HEK293T (cell line): ENCODE measurements around the gene BMP8A.

Source experiments
- CTCF ChIA-PET: fragments of 350-600 bp; formaldehyde crosslinking; extraction: SDS; loops from one replicate; lab custom pipeline; 2021; ENCODE audit warnings: antibody characterized with exemption, inconsistent platforms; lab: Yijun Ruan, JAX
- POLR2A ChIA-PET: fragments of 350-600 bp; formaldehyde crosslinking; extraction: SDS; loops from one replicate; lab custom pipeline; 2020; ENCODE audit warnings: antibody characterized with exemption, inconsistent platforms; lab: Yijun Ruan, JAX
- DNase-seq: peaks from one replicate; pipeline ENCODE4 v3.0.0; 2012; ENCODE audit warnings: mixed read lengths; ENCODE audit errors: extremely low spot score
- ARNT ChIP-seq: fragments of 450-650 bp; IDR thresholded peaks from 2 replicates; pipeline ENCODE4 v1.6.1; 2017; ENCODE audit warnings: mild to moderate bottlenecking
- BHLHE40 ChIP-seq: fragments of 450-650 bp; IDR thresholded peaks from 2 replicates; pipeline ENCODE4 v1.6.1; 2016; ENCODE audit warnings: mild to moderate bottlenecking, moderate library complexity, borderline replicate concordance
- CTBP1 ChIP-seq: fragments of 450-650 bp; IDR thresholded peaks from 2 replicates; pipeline ENCODE4 v1.6.1; 2016; ENCODE audit warnings: borderline replicate concordance
- ELF4 ChIP-seq: fragments of 450-650 bp; IDR thresholded peaks from 2 replicates; pipeline ENCODE4 v1.6.1; 2017; ENCODE audit warnings: antibody characterized with exemption
- FOXA1 ChIP-seq: fragments of 450-650 bp; IDR thresholded peaks from 2 replicates; pipeline ENCODE4 v1.6.1; 2016; ENCODE audit warnings: mild to moderate bottlenecking
- FOXK2 ChIP-seq: fragments of 450-650 bp; IDR thresholded peaks from 2 replicates; pipeline ENCODE4 v1.6.1; 2016; ENCODE audit warnings: mild to moderate bottlenecking
- FOXM1 ChIP-seq: fragments of 450-650 bp; IDR thresholded peaks from 2 replicates; pipeline ENCODE4 v1.6.1; 2017; ENCODE audit warnings: mild to moderate bottlenecking, borderline replicate concordance
- HDGF ChIP-seq: fragments of 450-650 bp; IDR thresholded peaks from 2 replicates; pipeline ENCODE4 v1.6.1; 2017; ENCODE audit warnings: antibody characterized with exemption, borderline replicate concordance
- L3MBTL2 ChIP-seq: fragments of 450-650 bp; conservative IDR thresholded peaks from 2 replicates; pipeline ENCODE4 v1.6.1; 2016; ENCODE audit warnings: mild to moderate bottlenecking
- LEF1 ChIP-seq: fragments of 450-650 bp; IDR thresholded peaks from 2 replicates; pipeline ENCODE4 v1.6.1; 2017; ENCODE audit warnings: mild to moderate bottlenecking, borderline replicate concordance
- NFRKB ChIP-seq: fragments of 450-650 bp; IDR thresholded peaks from 2 replicates; pipeline ENCODE4 v1.6.1; 2016; ENCODE audit warnings: mild to moderate bottlenecking, moderate library complexity
- SP1 ChIP-seq: fragments of 450-650 bp; IDR thresholded peaks from 2 replicates; pipeline ENCODE4 v1.6.1; 2017
- SUZ12 ChIP-seq: fragments of 450-650 bp; IDR thresholded peaks from 2 replicates; pipeline ENCODE4 v1.6.1; 2016; ENCODE audit warnings: mild to moderate bottlenecking
- TARDBP ChIP-seq: fragments of 450-650 bp; IDR thresholded peaks from 2 replicates; pipeline ENCODE4 v1.6.1; 2016
- ZNF384 ChIP-seq: fragments of 450-650 bp; IDR thresholded peaks from 2 replicates; pipeline ENCODE4 v1.6.1; 2016
- TF ChIP-seq, protein P1 (sequence below): fragments of 450-650 bp; IDR thresholded peaks from 2 replicates; pipeline ENCODE4 v1.6.1; 2016

Gene BMP8A

GRCh38 chr1:39531526-39531925 is 40.1 kb downstream of the BMP8A start:
- ChIA-PET POLR2A (no interaction called here), CTCF (no interaction called here)
- no peak for TF ChIP-seq TARDBP
- TF ChIP-seq HDGF: no peak
- no peak for TF ChIP-seq SP1
- no peak for TF ChIP-seq NFRKB
- DNase-seq: no peak

- no peak for TF ChIP-seq CTBP1
- no peak for TF ChIP-seq BHLHE40
- ChIA-PET CTCF (no interaction called here), POLR2A (no interaction called here)
- DNase-seq: no peak
Measured at GRCh38 chr1:39533442-39533841, 42.0 kb downstream of the BMP8A start.

GRCh38 chr1:39538531-39539251 is 47.3 kb downstream of the BMP8A start:
- ChIA-PET CTCF (interaction anchor here (0.5 to 2.0 kb wide), 29 partner anchors 8 to 914 kb away, joined by 3 to 11 read pairs (median 4); no protein-coding TSS in a partner anchor), POLR2A (no interaction called here)
- no peak for DNase-seq
- TF ChIP-seq BHLHE40 (no peak), CTBP1 (no peak), TARDBP (no peak), HDGF (no peak), L3MBTL2 (no peak), NFRKB (no peak), ELF4 (no peak), FOXA1 (no peak), SUZ12 (no peak), ARNT (no peak)
- TF ChIP-seq, protein P1, sequence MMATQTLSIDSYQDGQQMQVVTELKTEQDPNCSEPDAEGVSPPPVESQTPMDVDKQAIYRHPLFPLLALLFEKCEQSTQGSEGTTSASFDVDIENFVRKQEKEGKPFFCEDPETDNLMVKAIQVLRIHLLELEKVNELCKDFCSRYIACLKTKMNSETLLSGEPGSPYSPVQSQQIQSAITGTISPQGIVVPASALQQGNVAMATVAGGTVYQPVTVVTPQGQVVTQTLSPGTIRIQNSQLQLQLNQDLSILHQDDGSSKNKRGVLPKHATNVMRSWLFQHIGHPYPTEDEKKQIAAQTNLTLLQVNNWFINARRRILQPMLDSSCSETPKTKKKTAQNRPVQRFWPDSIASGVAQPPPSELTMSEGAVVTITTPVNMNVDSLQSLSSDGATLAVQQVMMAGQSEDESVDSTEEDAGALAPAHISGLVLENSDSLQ: no peak

- no peak for TF ChIP-seq FOXA1
- no peak for TF ChIP-seq BHLHE40
- TF ChIP-seq, protein P1: no peak
- TF ChIP-seq HDGF: no peak
- peak; percentile 85 for DNase-seq
- POLR2A ChIA-PET: no interaction called here
- CTCF ChIA-PET: interaction anchor here (0.5 to 2.0 kb wide), 28 partner anchors 9 to 915 kb away, joined by 3 to 11 read pairs (median 4); no protein-coding TSS in a partner anchor
Measured at GRCh38 chr1:39539252-39539790, 47.9 kb downstream of the BMP8A start.

GRCh38 chr1:39540504-39541031 is 49.1 kb downstream of the BMP8A start:
- TF ChIP-seq TARDBP (no peak), FOXM1 (no peak), ARNT (no peak), CTBP1 (no peak), ZNF384 (no peak), FOXK2 (no peak), SUZ12 (no peak), SP1 (no peak), BHLHE40 (no peak), FOXA1 (no peak), L3MBTL2 (no peak), HDGF (no peak), NFRKB (no peak), LEF1 (no peak), ELF4 (no peak)
- TF ChIP-seq, protein P1: no peak
- no peak for DNase-seq
- POLR2A ChIA-PET: no interaction called here
- CTCF ChIA-PET: interaction anchor here (0.7 to 2.0 kb wide), 2 partner anchors 108 to 442 kb away, joined by 3 to 8 read pairs; no protein-coding TSS in a partner anchor

- ChIA-PET POLR2A (no interaction called here), CTCF (interaction anchor here (1.3 kb wide), 1 partner anchor 63 kb away, joined by 3 read pairs; no protein-coding TSS in a partner anchor)
- TF ChIP-seq LEF1: no peak
- TF ChIP-seq BHLHE40: no peak
- TF ChIP-seq FOXK2: no peak
- no peak for TF ChIP-seq TARDBP
- no peak for TF ChIP-seq NFRKB
- no peak for TF ChIP-seq ZNF384
- TF ChIP-seq FOXM1: no peak
- no peak for TF ChIP-seq SP1
- no peak for TF ChIP-seq SUZ12
- no peak for TF ChIP-seq ARNT
- TF ChIP-seq CTBP1: no peak
- TF ChIP-seq, protein P1: no peak
- TF ChIP-seq L3MBTL2: no peak
- no peak for TF ChIP-seq ELF4
- no peak for TF ChIP-seq HDGF
- no peak for TF ChIP-seq FOXA1
- no peak for DNase-seq
Measured at GRCh38 chr1:39542924-39543323, 51.5 kb downstream of the BMP8A start.
